ENCODE results near the gene LSM3. TPM values are rescaled to one million over a fixed set of nuclear protein-coding genes. Genes with fewer than 3 reads are reported as not detected.

The LSM3 gene
- total RNA-seq, 1 donor from 2014 or later = 24.9 TPM

GRCh38 chr3:14156843-14157561 lies 21.6 kb upstream of the LSM3 start:
- no peak overlapping the region for H3K4me3 ChIP-seq (ENCODE audit: low read depth, low read length)
- no peak for TF ChIP-seq CTCF (conservative IDR thresholded peaks at IDR 0.05; ENCODE audit: low read depth, low read length)
- no peak for DNase-seq (ENCODE audit: low read depth)

GRCh38 chr3:14157951-14158350 lies 20.7 kb upstream of the LSM3 start:
- TF ChIP-seq CTCF (conservative IDR thresholded peaks at IDR 0.05; ENCODE audit: low read depth, low read length) = no peak
- no peak overlapping the region for H3K4me3 ChIP-seq (ENCODE audit: low read depth, low read length)
- no peak for DNase-seq (ENCODE audit: low read depth)

- H3K4me3 ChIP-seq (ENCODE audit: low read depth, low read length) = no peak overlapping the region
- TF ChIP-seq CTCF (conservative IDR thresholded peaks at IDR 0.05; ENCODE audit: low read depth, low read length) = no peak
- no peak for DNase-seq (ENCODE audit: low read depth)
Measured at GRCh38 chr3:14158370-14158769, 20.2 kb upstream of the LSM3 start.

- no peak for DNase-seq (ENCODE audit: low read depth)
- no peak overlapping the region for H3K4me3 ChIP-seq (ENCODE audit: low read depth, low read length)
- TF ChIP-seq CTCF (conservative IDR thresholded peaks at IDR 0.05; ENCODE audit: low read depth, low read length) = no peak
Measured at GRCh38 chr3:14159426-14159825, 19.2 kb upstream of the LSM3 start.

GRCh38 chr3:14161282-14161681 lies 17.3 kb upstream of the LSM3 start:
- H3K4me3 ChIP-seq (ENCODE audit: low read depth, low read length) = no peak overlapping the region
- no peak for DNase-seq (ENCODE audit: low read depth)
- no peak for TF ChIP-seq CTCF (conservative IDR thresholded peaks at IDR 0.05; ENCODE audit: low read depth, low read length)

GRCh38 chr3:14162178-14162577 lies 16.4 kb upstream of the LSM3 start:
- TF ChIP-seq CTCF (conservative IDR thresholded peaks at IDR 0.05; ENCODE audit: low read depth, low read length) = no peak
- DNase-seq (ENCODE audit: low read depth) = no peak
- H3K4me3 ChIP-seq (ENCODE audit: low read depth, low read length) = no peak overlapping the region

Measured in epithelial cell of proximal tubule (primary cell).